GM13977 (cell line): ENCODE measurements around the gene ENDOU.
A peak's percentile ranks its signal among the peaks of the same experiment; 100 is the strongest.
"Not testable (repeated sequence)": the region's sequence is repeated elsewhere in the genome, so short reads cannot be mapped to it uniquely, and the experiment has no call there.

Experiments
- DNase-seq: peaks from one replicate; pipeline ENCODE4 v3.0.0; 2012; ENCODE audit warnings: low spot score
- in situ Hi-C: fragments of 300-500 bp; cut with MboI; formaldehyde crosslinking; loops from one replicate; pipeline ENCODE4 v1.12.0; 2022; ENCODE audit warnings: low sequenced_read_pairs, low pct_unique_long_range_greater_than_20kb, mixed read lengths, inconsistent platforms; ENCODE audit not compliant: unreplicated experiment
- TF ChIP-seq, protein P1 (sequence below): IDR thresholded peaks from 2 replicates; pipeline ENCODE4 v1.5.1; 2012; ENCODE audit warnings: mild to moderate bottlenecking, control low read depth; ENCODE audit not compliant: insufficient read depth; ENCODE audit errors: extremely low read depth, missing control alignments

Gene ENDOU

DNA sequence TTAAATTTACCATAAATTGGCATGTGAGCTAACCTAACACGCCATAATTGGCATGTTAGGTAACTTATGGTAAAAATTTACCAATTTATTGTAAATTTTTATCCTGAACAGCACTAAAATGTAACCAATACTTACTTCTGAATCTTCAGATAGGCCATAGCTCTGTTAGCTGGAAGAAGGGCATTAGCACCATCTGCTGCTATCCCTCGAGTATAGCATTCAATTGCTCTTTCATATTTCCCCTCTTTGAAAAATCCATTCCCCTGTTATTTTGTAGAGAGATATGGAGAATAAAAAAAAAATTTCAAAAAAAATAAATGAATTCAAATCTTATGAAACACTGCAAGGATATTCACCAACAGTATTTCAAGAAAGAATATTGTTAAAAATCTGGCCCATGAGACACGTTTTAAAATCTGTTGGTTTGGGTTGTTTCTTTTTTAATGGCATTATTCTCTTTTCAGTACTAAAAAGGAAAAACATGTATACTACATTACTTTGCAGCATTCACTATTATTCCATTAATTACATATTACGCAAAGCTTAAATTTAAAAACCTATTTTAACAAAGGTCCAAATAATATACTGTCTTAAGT is 38.5 kb downstream of the ENDOU start:
- DNase-seq: peak; percentile 33
- in situ Hi-C loops: no loop called here
- TF ChIP-seq, protein P1, sequence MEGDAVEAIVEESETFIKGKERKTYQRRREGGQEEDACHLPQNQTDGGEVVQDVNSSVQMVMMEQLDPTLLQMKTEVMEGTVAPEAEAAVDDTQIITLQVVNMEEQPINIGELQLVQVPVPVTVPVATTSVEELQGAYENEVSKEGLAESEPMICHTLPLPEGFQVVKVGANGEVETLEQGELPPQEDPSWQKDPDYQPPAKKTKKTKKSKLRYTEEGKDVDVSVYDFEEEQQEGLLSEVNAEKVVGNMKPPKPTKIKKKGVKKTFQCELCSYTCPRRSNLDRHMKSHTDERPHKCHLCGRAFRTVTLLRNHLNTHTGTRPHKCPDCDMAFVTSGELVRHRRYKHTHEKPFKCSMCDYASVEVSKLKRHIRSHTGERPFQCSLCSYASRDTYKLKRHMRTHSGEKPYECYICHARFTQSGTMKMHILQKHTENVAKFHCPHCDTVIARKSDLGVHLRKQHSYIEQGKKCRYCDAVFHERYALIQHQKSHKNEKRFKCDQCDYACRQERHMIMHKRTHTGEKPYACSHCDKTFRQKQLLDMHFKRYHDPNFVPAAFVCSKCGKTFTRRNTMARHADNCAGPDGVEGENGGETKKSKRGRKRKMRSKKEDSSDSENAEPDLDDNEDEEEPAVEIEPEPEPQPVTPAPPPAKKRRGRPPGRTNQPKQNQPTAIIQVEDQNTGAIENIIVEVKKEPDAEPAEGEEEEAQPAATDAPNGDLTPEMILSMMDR: peak; percentile 63

DNA sequence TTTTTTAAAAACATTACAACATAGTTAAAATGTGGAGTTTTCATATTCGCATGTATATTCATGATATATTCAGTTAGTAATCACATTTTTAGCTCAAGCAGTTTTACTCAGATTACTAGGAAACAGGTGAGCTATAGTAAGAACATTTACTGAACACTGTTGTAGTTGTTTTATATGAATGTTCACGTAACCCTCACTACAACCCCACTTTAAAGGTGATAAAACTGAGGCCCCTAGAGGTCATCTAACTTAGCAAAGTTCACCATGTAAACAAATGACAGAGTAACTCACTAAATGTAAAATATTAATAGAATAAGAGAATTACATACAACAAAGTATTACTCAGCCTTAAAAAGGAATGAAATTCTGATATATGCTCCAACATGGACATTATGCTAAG is 45.5 kb downstream of the ENDOU start:
- TF ChIP-seq, protein P1: no peak
- DNase-seq: no peak
- in situ Hi-C loops: no loop called here

DNA sequence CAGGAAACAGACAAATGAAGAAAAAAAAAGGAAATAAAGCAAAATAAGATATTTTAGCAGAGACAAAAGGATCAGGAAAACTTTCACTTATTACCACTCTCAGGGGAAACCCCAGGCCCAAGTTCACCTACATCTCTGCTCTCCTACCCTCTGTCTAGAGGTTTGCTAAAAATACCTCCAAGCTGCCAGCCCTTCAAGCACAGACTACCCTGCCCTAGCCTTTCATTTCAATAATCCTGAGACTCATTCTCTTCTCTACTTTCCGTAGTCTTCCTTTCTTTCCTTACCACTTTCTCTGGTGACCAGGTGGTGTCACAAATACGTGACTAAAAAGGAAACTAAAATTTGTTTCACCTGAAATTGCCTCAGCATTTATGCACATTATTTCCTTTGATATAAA is 53.2 kb downstream of the ENDOU start:
- in situ Hi-C loops: no loop called here
- no peak for DNase-seq
- TF ChIP-seq, protein P1: no peak

DNA sequence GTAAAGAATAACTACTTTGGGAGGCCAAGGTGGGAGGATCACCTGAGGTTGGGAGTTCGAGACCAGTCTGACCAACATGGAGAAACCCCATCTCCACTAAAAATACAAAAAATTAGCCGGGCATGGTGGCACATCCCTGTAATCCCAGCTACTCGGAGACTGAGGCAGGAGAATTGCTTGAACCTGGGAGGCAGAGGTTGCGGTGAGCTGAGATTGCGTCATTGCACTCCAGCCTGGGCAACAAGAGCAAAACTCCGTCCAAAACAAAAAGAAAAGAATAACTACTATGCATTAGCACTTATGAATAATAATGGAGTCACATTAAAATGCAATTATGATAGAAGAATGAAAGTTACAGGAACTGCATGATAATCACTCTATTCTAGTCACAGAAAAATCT is 57.4 kb downstream of the ENDOU start:
- in situ Hi-C loops, DNase-seq: not testable (repeated sequence)
